HEK293 (cell line): ENCODE results near the gene ERVK3-1.
A peak's percentile ranks its signal among the peaks of the same experiment; 100 is the strongest.

ENCODE experiments used
- BCL11B ChIP-seq: fragments of 450-650 bp; formaldehyde crosslinking; IDR thresholded peaks from 2 replicates; pipeline ENCODE4 v1.5.1; 2016; ENCODE audit warnings: low read depth, missing biosample characterization, missing genetic modification characterization
- GLI4 ChIP-seq: fragments of 450-650 bp; formaldehyde crosslinking; IDR thresholded peaks from 2 replicates; pipeline ENCODE4 v1.5.1; 2016; ENCODE audit warnings: missing biosample characterization, missing genetic modification characterization
- HOXD13 ChIP-seq: sonication (generic); formaldehyde crosslinking; IDR thresholded peaks from 2 replicates; pipeline ENCODE4 v1.8.0; 2022; ENCODE audit warnings: missing genetic modification reagents, borderline replicate concordance
- MZF1 ChIP-seq: fragments of 450-650 bp; formaldehyde crosslinking; IDR thresholded peaks from 2 replicates; pipeline ENCODE4 v1.5.1; 2017; ENCODE audit warnings: missing biosample characterization, missing genetic modification characterization, borderline replicate concordance
- SP3 ChIP-seq: fragments of 450-650 bp; formaldehyde crosslinking; IDR thresholded peaks from 2 replicates; pipeline ENCODE4 v1.5.1; 2016; ENCODE audit warnings: missing biosample characterization, missing genetic modification characterization
- ZBTB1 ChIP-seq: fragments of 450-650 bp; formaldehyde crosslinking; IDR thresholded peaks from 2 replicates; pipeline ENCODE4 v1.5.1; 2016; ENCODE audit warnings: missing biosample characterization, missing genetic modification characterization
- ZBTB17 ChIP-seq: fragments of 450-650 bp; formaldehyde crosslinking; IDR thresholded peaks from 2 replicates; pipeline ENCODE4 v1.5.1; 2016; ENCODE audit warnings: missing biosample characterization, missing genetic modification characterization
- ZBTB21 ChIP-seq: fragments of 450-650 bp; formaldehyde crosslinking; IDR thresholded peaks from 2 replicates; pipeline ENCODE4 v1.5.1; 2017; ENCODE audit warnings: missing biosample characterization, missing genetic modification characterization
- ZFP3 ChIP-seq: fragments of 450-650 bp; formaldehyde crosslinking; IDR thresholded peaks from 2 replicates; pipeline ENCODE4 v1.5.1; 2016; ENCODE audit warnings: low read depth, missing biosample characterization, missing genetic modification characterization
- ZIC2 ChIP-seq: fragments of 450-650 bp; formaldehyde crosslinking; IDR thresholded peaks from 2 replicates; pipeline ENCODE4 v1.5.1; 2016; ENCODE audit warnings: missing biosample characterization, missing genetic modification characterization
- ZNF239 ChIP-seq: fragments of 450-650 bp; formaldehyde crosslinking; IDR thresholded peaks from 2 replicates; pipeline ENCODE4 v1.5.1; 2016; ENCODE audit warnings: missing biosample characterization, missing genetic modification characterization
- ZNF248 ChIP-seq: fragments of 450-650 bp; formaldehyde crosslinking; IDR thresholded peaks from 2 replicates; pipeline ENCODE4 v1.5.1; 2017; ENCODE audit warnings: missing biosample characterization, missing genetic modification characterization
- ZNF350 ChIP-seq: fragments of 450-650 bp; formaldehyde crosslinking; IDR thresholded peaks from 2 replicates; pipeline ENCODE4 v1.5.0; 2017; ENCODE audit warnings: missing biosample characterization, mild to moderate bottlenecking, missing genetic modification characterization
- ZNF433 ChIP-seq: fragments of 450-650 bp; formaldehyde crosslinking; IDR thresholded peaks from 2 replicates; pipeline ENCODE4 v1.5.1; 2016; ENCODE audit warnings: missing biosample characterization, missing genetic modification characterization, low read depth
- ZNF530 ChIP-seq: fragments of 450-650 bp; formaldehyde crosslinking; IDR thresholded peaks from 2 replicates; pipeline ENCODE4 v1.5.1; 2016; ENCODE audit warnings: low read depth, missing biosample characterization, missing genetic modification characterization
- ZNF544 ChIP-seq: fragments of 450-650 bp; formaldehyde crosslinking; IDR thresholded peaks from 2 replicates; pipeline ENCODE4 v1.5.0; 2017; ENCODE audit warnings: missing biosample characterization, missing genetic modification characterization
- ZNF623 ChIP-seq: fragments of 450-650 bp; formaldehyde crosslinking; IDR thresholded peaks from 2 replicates; pipeline ENCODE4 v1.5.1; 2016; ENCODE audit warnings: missing biosample characterization, missing genetic modification characterization
- ZNF624 ChIP-seq: fragments of 450-650 bp; formaldehyde crosslinking; IDR thresholded peaks from 2 replicates; pipeline ENCODE4 v1.5.1; 2017; ENCODE audit warnings: missing biosample characterization, missing genetic modification characterization
- ZNF658 ChIP-seq: fragments of 450-650 bp; formaldehyde crosslinking; IDR thresholded peaks from 2 replicates; pipeline ENCODE4; 2016; ENCODE audit warnings: missing biosample characterization, missing genetic modification characterization
- ZNF677 ChIP-seq: fragments of 450-650 bp; IDR thresholded peaks from 2 replicates; pipeline ENCODE4 v1.5.0; 2018; ENCODE audit warnings: missing biosample characterization, mild to moderate bottlenecking, missing genetic modification characterization, moderate library complexity
- ZXDB ChIP-seq: fragments of 450-650 bp; formaldehyde crosslinking; IDR thresholded peaks from 2 replicates; pipeline ENCODE4 v1.5.1; 2016; ENCODE audit warnings: missing biosample characterization, missing genetic modification characterization
- TF ChIP-seq, protein P1 (sequence below): sonication (generic); formaldehyde crosslinking; IDR thresholded peaks from 2 replicates; pipeline ENCODE4 v1.8.1; 2022; ENCODE audit warnings: mild to moderate bottlenecking, moderate library complexity, missing genetic modification reagents
- TF ChIP-seq, protein P2 (sequence below): fragments of 450-650 bp; formaldehyde crosslinking; IDR thresholded peaks from 2 replicates; pipeline ENCODE4 v1.5.1; 2017; ENCODE audit warnings: missing biosample characterization, missing genetic modification characterization
- TF ChIP-seq, protein P3 (sequence below): fragments of 450-650 bp; formaldehyde crosslinking; IDR thresholded peaks from 2 replicates; pipeline ENCODE4 v1.5.0; 2017; ENCODE audit warnings: missing biosample characterization, missing genetic modification characterization, borderline replicate concordance
- TF ChIP-seq, protein P4 (sequence below): fragments of 450-650 bp; formaldehyde crosslinking; IDR thresholded peaks from 2 replicates; pipeline ENCODE4 v1.5.1; 2017; ENCODE audit warnings: missing biosample characterization, mild to moderate bottlenecking, missing genetic modification characterization, moderate library complexity
- TF ChIP-seq, protein P5 (sequence below): fragments of 450-650 bp; formaldehyde crosslinking; IDR thresholded peaks from 2 replicates; pipeline ENCODE4 v1.5.1; 2016; ENCODE audit warnings: missing biosample characterization, missing genetic modification characterization
- TF ChIP-seq, protein P6 (sequence below): fragments of 450-650 bp; formaldehyde crosslinking; IDR thresholded peaks from 2 replicates; pipeline ENCODE4 v1.5.1; 2016; ENCODE audit warnings: missing biosample characterization, missing genetic modification characterization
- TF ChIP-seq, protein P7 (sequence below): fragments of 450-650 bp; formaldehyde crosslinking; IDR thresholded peaks from 2 replicates; pipeline ENCODE4 v1.5.1; 2017; ENCODE audit warnings: missing biosample characterization, missing genetic modification characterization

Gene ERVK3-1

DNA sequence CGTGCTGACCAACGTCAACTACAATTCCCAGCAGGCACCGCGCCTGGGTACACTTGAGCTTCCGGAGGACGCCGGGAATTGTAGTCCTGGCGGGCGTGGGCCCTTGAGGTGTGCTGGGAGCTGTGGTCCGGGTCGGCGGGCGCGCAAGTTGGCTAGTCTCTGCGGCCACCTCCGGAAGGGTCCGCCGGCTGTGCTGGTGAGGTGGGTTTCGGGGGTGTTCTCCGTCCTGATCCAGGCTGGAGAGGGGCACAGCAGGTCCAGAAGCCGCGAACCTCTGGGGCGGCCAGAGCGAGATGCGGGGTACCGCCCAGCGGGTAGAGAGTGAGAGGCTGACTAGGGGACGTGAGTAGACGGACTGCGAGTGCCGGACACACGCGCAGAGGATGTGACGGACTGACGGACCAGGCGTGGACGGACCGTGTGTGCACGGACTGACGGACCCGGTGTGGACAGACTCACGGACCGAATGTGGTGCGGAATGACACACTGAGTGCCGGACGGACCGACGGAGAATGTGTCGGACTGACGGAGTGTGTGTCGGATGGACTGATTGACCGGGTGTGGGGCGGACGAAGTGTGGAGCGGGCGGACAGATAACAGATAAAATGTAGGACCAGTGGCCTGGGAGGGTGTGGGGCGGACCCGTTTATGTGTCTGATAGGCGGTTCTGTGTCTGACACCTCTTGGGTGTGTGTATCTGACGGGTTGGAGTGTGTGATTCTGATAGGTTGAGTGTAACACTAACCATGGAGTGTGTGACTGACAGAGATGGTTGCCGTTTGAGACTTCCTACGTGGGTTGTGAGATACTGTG is 21.9 kb downstream of the ERVK3-1 start, which contains the start of gene ZSCAN22 (continued):
- no peak for TF ChIP-seq ZNF248 (tag by site-specific recombination)
- TF ChIP-seq ZXDB (tag by site-specific recombination), result peak; percentile 98
- TF ChIP-seq, protein P1, sequence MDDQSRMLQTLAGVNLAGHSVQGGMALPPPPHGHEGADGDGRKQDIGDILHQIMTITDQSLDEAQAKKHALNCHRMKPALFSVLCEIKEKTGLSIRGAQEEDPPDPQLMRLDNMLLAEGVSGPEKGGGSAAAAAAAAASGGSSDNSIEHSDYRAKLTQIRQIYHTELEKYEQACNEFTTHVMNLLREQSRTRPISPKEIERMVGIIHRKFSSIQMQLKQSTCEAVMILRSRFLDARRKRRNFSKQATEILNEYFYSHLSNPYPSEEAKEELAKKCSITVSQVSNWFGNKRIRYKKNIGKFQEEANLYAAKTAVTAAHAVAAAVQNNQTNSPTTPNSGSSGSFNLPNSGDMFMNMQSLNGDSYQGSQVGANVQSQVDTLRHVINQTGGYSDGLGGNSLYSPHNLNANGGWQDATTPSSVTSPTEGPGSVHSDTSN (CRISPR knock-in tag), result peak; percentile 98
- TF ChIP-seq, protein P2, sequence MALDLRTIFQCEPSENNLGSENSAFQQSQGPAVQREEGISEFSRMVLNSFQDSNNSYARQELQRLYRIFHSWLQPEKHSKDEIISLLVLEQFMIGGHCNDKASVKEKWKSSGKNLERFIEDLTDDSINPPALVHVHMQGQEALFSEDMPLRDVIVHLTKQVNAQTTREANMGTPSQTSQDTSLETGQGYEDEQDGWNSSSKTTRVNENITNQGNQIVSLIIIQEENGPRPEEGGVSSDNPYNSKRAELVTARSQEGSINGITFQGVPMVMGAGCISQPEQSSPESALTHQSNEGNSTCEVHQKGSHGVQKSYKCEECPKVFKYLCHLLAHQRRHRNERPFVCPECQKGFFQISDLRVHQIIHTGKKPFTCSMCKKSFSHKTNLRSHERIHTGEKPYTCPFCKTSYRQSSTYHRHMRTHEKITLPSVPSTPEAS, result peak; percentile 87
- TF ChIP-seq ZNF624 (tag by site-specific recombination), result no peak
- TF ChIP-seq ZBTB17 (tag by site-specific recombination), result peak; percentile 91
- peak; percentile 88 for TF ChIP-seq SP3 (tag by site-specific recombination)
- TF ChIP-seq GLI4 (tag by site-specific recombination), result peak; percentile 93
- TF ChIP-seq ZNF544 (tag by site-specific recombination), result no peak
- TF ChIP-seq ZNF677 (tag by site-specific recombination), result no peak
- TF ChIP-seq, protein P3, sequence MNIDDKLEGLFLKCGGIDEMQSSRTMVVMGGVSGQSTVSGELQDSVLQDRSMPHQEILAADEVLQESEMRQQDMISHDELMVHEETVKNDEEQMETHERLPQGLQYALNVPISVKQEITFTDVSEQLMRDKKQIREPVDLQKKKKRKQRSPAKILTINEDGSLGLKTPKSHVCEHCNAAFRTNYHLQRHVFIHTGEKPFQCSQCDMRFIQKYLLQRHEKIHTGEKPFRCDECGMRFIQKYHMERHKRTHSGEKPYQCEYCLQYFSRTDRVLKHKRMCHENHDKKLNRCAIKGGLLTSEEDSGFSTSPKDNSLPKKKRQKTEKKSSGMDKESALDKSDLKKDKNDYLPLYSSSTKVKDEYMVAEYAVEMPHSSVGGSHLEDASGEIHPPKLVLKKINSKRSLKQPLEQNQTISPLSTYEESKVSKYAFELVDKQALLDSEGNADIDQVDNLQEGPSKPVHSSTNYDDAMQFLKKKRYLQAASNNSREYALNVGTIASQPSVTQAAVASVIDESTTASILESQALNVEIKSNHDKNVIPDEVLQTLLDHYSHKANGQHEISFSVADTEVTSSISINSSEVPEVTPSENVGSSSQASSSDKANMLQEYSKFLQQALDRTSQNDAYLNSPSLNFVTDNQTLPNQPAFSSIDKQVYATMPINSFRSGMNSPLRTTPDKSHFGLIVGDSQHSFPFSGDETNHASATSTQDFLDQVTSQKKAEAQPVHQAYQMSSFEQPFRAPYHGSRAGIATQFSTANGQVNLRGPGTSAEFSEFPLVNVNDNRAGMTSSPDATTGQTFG (tag by site-specific recombination), result no peak
- TF ChIP-seq ZNF623 (tag by site-specific recombination), result peak; percentile 18; the same call in 1 of the 2 replicates
- peak; percentile 77 for TF ChIP-seq MZF1
- TF ChIP-seq, protein P4, sequence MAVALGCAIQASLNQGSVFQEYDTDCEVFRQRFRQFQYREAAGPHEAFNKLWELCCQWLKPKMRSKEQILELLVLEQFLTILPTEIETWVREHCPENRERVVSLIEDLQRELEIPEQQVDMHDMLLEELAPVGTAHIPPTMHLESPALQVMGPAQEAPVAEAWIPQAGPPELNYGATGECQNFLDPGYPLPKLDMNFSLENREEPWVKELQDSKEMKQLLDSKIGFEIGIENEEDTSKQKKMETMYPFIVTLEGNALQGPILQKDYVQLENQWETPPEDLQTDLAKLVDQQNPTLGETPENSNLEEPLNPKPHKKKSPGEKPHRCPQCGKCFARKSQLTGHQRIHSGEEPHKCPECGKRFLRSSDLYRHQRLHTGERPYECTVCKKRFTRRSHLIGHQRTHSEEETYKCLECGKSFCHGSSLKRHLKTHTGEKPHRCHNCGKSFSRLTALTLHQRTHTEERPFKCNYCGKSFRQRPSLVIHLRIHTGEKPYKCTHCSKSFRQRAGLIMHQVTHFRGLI (tag by site-specific recombination), result peak; percentile 51; the same call in 1 of the 2 replicates
- no peak for TF ChIP-seq ZFP3 (tag by site-specific recombination)
- TF ChIP-seq ZIC2, result 0 out of 2 replicates have a peak, but pooled peaks have one; percentile 43
- TF ChIP-seq BCL11B (tag by site-specific recombination), result peak; percentile 92
- no peak; the same call in 1 of the 2 replicates for TF ChIP-seq ZBTB21
- TF ChIP-seq, protein P5, sequence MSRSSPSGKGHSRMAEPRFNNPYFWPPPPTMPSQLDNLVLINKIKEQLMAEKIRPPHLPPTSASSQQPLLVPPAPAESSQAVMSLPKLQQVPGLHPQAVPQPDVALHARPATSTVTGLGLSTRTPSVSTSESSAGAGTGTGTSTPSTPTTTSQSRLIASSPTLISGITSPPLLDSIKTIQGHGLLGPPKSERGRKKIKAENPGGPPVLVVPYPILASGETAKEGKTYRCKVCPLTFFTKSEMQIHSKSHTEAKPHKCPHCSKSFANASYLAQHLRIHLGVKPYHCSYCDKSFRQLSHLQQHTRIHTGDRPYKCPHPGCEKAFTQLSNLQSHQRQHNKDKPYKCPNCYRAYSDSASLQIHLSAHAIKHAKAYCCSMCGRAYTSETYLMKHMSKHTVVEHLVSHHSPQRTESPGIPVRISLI (tag by site-specific recombination), result no peak
- TF ChIP-seq ZNF350 (tag by site-specific recombination), result no peak
- 0 out of 2 replicates have a peak, but pooled peaks have one; percentile 79 for TF ChIP-seq ZNF239 (tag by site-specific recombination)
- TF ChIP-seq ZBTB1 (tag by site-specific recombination), result no peak
- no peak for TF ChIP-seq ZNF658 (tag by site-specific recombination)
- no peak for TF ChIP-seq ZNF530 (tag by site-specific recombination)
- TF ChIP-seq, protein P6, sequence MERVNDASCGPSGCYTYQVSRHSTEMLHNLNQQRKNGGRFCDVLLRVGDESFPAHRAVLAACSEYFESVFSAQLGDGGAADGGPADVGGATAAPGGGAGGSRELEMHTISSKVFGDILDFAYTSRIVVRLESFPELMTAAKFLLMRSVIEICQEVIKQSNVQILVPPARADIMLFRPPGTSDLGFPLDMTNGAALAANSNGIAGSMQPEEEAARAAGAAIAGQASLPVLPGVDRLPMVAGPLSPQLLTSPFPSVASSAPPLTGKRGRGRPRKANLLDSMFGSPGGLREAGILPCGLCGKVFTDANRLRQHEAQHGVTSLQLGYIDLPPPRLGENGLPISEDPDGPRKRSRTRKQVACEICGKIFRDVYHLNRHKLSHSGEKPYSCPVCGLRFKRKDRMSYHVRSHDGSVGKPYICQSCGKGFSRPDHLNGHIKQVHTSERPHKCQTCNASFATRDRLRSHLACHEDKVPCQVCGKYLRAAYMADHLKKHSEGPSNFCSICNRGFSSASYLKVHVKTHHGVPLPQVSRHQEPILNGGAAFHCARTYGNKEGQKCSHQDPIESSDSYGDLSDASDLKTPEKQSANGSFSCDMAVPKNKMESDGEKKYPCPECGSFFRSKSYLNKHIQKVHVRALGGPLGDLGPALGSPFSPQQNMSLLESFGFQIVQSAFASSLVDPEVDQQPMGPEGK (tag by site-specific recombination), result peak; percentile 75
- TF ChIP-seq, protein P7, sequence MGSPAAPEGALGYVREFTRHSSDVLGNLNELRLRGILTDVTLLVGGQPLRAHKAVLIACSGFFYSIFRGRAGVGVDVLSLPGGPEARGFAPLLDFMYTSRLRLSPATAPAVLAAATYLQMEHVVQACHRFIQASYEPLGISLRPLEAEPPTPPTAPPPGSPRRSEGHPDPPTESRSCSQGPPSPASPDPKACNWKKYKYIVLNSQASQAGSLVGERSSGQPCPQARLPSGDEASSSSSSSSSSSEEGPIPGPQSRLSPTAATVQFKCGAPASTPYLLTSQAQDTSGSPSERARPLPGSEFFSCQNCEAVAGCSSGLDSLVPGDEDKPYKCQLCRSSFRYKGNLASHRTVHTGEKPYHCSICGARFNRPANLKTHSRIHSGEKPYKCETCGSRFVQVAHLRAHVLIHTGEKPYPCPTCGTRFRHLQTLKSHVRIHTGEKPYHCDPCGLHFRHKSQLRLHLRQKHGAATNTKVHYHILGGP (tag by site-specific recombination), result no peak
- no peak for TF ChIP-seq ZNF433 (tag by site-specific recombination)
- TF ChIP-seq HOXD13 (CRISPR knock-in tag), result peak; percentile 82; the same call in 1 of the 2 replicates
